HG03460 (cell line): ENCODE measurements around the gene UCK2.

ENCODE experiments used
- ATAC-seq: cut with Tn5 transposase; IDR thresholded peaks from one replicate; pipeline ENCODE4 v1.9.1; 2021; ENCODE audit not compliant: unreplicated experiment

UCK2 gene

GRCh38 chr1:165854101-165854845 lies 26.9 kb downstream of the UCK2 start:
- no peak for ATAC-seq

GRCh38 chr1:165855010-165855838 lies 27.8 kb downstream of the UCK2 start:
- no peak for ATAC-seq

DNA sequence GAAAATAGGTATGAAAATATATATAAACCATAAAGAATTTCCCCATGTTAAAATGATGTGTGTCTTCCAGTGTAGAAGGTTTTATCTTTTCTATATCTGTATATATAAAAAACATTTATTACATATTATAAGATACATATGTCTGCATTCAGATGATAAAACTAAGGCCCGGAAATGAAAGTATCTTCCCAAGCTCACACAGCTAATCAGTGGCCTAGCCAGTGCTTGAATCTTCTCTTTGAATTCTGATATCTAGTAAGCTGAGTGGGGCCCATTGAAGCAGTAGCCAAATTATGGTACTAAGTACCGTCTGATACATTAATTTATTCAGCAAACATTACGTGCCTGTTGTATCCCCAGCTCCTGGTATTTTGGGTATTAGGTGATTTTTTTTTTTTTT lies 28.6 kb downstream of the UCK2 start:
- no peak for ATAC-seq

DNA sequence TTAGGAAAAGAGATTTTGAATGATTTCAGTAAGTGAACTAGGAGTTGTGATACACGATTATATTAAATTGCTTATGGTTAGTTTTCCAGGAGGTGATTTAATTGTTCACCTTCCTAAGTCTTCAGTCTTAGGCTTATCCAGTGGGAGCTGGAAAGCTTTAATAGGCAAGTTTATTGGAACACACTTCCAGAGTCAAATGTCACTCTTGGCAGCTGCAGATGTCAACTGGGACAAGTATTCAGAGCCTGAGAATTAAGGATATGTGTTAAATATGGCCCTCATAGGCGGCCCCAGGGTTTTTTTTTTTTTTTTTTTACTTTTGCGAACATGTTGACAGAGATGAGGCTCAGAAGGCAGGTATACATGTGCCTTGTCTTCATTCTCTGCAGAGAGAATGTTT lies 29.2 kb downstream of the UCK2 start:
- ATAC-seq = no peak

- peak; percentile 85 for ATAC-seq
Observed at GRCh38 chr1:165857046-165857801, 29.8 kb downstream of the UCK2 start.

- no peak for ATAC-seq
Observed at GRCh38 chr1:165858364-165858823, 31.0 kb downstream of the UCK2 start.

- ATAC-seq = no peak
Observed at GRCh38 chr1:165858967-165859845, 31.8 kb downstream of the UCK2 start.

GRCh38 chr1:165860065-165860464 lies 32.7 kb downstream of the UCK2 start:
- no peak for ATAC-seq

- ATAC-seq = no peak
Observed at GRCh38 chr1:165861911-165862310, 34.5 kb downstream of the UCK2 start.

GRCh38 chr1:165862448-165862847 lies 35.0 kb downstream of the UCK2 start:
- ATAC-seq = peak; percentile 69

DNA sequence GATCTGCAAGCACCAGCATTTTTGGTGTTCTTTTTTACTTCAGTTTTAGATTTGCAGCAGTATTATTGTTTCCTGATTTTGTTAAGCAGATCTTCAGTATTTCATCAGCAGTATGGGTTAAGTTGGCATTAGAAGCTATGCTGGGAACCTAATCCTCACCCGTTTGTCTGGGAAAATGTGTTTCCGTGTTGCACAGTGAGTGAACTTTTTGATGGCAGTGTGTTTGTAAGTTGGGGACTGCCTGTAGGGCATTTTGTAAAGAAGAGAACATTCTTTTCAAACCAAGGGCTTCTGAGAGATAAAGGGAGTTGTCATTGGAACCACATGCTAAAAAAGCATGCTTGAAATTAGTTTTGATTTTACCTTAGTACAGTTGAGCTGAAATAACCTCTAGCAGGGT lies 35.9 kb downstream of the UCK2 start:
- ATAC-seq = no peak

- ATAC-seq = no peak
Observed at GRCh38 chr1:165865633-165866340, 38.4 kb downstream of the UCK2 start.

- ATAC-seq = no peak
Observed at GRCh38 chr1:165869343-165869742, 41.9 kb downstream of the UCK2 start.

GRCh38 chr1:165871311-165872067 lies 44.1 kb downstream of the UCK2 start:
- ATAC-seq = peak; percentile 82

DNA sequence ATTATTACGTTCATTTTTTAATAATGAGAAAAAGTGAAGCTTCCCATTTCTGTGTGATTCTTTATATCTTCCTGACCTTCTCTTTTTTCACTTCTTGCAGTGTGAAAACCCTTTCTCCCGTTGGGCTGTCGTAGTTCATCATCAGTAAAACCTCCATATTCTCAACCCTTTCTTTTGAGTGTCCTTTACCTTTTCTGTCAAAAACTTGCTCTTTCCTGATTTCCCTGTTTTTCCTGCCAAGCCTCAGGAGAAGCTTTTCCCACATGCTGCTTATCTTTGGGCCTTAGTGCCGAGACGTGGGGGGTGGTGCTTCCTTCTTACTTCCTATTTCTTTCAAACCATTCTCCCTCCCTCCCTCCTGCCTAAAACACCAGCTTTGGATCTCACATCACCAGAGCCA lies 46.1 kb downstream of the UCK2 start:
- ATAC-seq = no peak

GRCh38 chr1:165874643-165875042 lies 47.2 kb downstream of the UCK2 start:
- ATAC-seq = no peak

- peak; percentile 23 for ATAC-seq
Observed at GRCh38 chr1:165875171-165875570, 47.8 kb downstream of the UCK2 start.

GRCh38 chr1:165875604-165876003 lies 48.2 kb downstream of the UCK2 start:
- ATAC-seq = no peak

- no peak for ATAC-seq
Observed at GRCh38 chr1:165876121-165876520, 48.7 kb downstream of the UCK2 start.
